K562 (cell line): ENCODE results near the gene PACRG. TPM values are rescaled to one million over a fixed set of nuclear protein-coding genes. Genes with fewer than 3 reads are reported as not detected.
A peak's percentile ranks its signal among the peaks of the same experiment; 100 is the strongest.

ENCODE experiments used
- ATAC-seq: fragments of 200-7000 bp; cut with Tn5 transposase; 3 replicates; pipeline ENCODE4 v1.9.1; 2020; ENCODE audit warnings: moderate library complexity
- BruUV-seq: library from RNA; stranded (reverse); fragments of 400-500 nt; replicated peaks from 2 replicates; lab custom pipeline; 2021; lab: Mats Ljungman, UMichigan
- CTCF ChIA-PET: fragments of 300-600 bp; formaldehyde crosslinking; extraction: SDS; loops from one replicate; lab custom pipeline; 2021; ENCODE audit warnings: low intra/inter-chr PET ratio; lab: Yijun Ruan, JAX
- POLR2A ChIA-PET: fragments of 300-600, 350-650 bp; sonication (Branson Sonifier 250); formaldehyde crosslinking; extraction: SDS; loops from one replicate; lab custom pipeline; 2021; ENCODE audit warnings: antibody characterized with exemption, inconsistent platforms; lab: Yijun Ruan, JAX
- DNase-seq, 4 experiments: peaks; one replicate each; pipeline versions ENCODE4 v3.0.0 to v3.0.0-alpha.2; 2011 to 2018; ENCODE audit warnings: low spot score in 3 of 4, mixed read lengths in 3 of 4; ENCODE audit errors: extremely low read depth in 1 of 4
- FAIRE-seq: peaks from 2 replicates; lab custom pipeline; 2011; peaks lifted over from hg19 to GRCh38; lab: Jason Lieb, UNC
- H2AFZ ChIP-seq: 2 replicates; pipeline ENCODE4 v1.6.0; 2011; ENCODE audit warnings: low read depth, low read length, control low read depth, inconsistent platforms
- H3K27ac ChIP-seq: fragments of 200-600 bp; 3 replicates; pipeline ENCODE4 v1.8.0; 2011; ENCODE audit warnings: low read depth, mild to moderate bottlenecking, control low read depth, inconsistent platforms, low read length, moderate library complexity, mixed read lengths; ENCODE audit errors: extremely low read depth
- H3K27me3 ChIP-seq, 2 experiments: fragments of 300-600 bp in 1 of 2; 2 replicates in 1 of 2; 3 replicates in 1 of 2; pipeline versions ENCODE4 v1.6.0 to v1.8.0; 2011; ENCODE audit warnings: inconsistent platforms in 2 of 2, low read length in 2 of 2, mild to moderate bottlenecking in 1 of 2, mixed read lengths in 1 of 2, moderate library complexity in 1 of 2; ENCODE audit not compliant: control insufficient read depth in 2 of 2, insufficient read depth in 2 of 2
- H3K36me3 ChIP-seq: fragments of 300-600 bp; 3 replicates; pipeline ENCODE4 v1.8.0; 2011; ENCODE audit warnings: mild to moderate bottlenecking, low read length, inconsistent platforms; ENCODE audit not compliant: control insufficient read depth, insufficient read depth
- H3K4me1 ChIP-seq, 2 experiments: fragments of 200-600 bp in 1 of 2; replicated peaks in 1 of 2; 2 replicates in 1 of 2; 3 replicates in 1 of 2; pipeline versions ENCODE4 v1.5.1 to v1.8.0; 2011; ENCODE audit warnings: inconsistent platforms in 2 of 2, low read length in 2 of 2, mild to moderate bottlenecking in 1 of 2, mixed read lengths in 1 of 2, moderate library complexity in 1 of 2; ENCODE audit not compliant: control insufficient read depth in 2 of 2, insufficient read depth in 2 of 2
- H3K4me2 ChIP-seq: 2 replicates; pipeline ENCODE4 v1.6.1; 2011; ENCODE audit warnings: low read length, control low read depth, inconsistent platforms, mixed read lengths; ENCODE audit not compliant: insufficient read depth
- H3K4me3 ChIP-seq: fragments of 200-600 bp; sonication (generic), shearing (Covaris generic); 2 replicates; pipeline ENCODE4 v1.5.1; 2016; ENCODE audit warnings: control low read depth, inconsistent platforms
- H3K79me2 ChIP-seq: fragments of 200-600 bp; 3 replicates; pipeline ENCODE4 v1.8.0; 2011; ENCODE audit warnings: low read length, inconsistent platforms; ENCODE audit not compliant: control insufficient read depth, insufficient read depth
- H3K9ac ChIP-seq, 2 experiments: 2 replicates each; pipeline versions ENCODE4 v1.6.0 to v1.6.1; 2011; ENCODE audit warnings: low read depth in 2 of 2, low read length in 2 of 2, control low read depth in 1 of 2, inconsistent platforms in 1 of 2, mild to moderate bottlenecking in 1 of 2, mixed read lengths in 1 of 2; ENCODE audit not compliant: insufficient read depth in 1 of 2
- H3K9me1 ChIP-seq: one replicate; pipeline ENCODE4 v1.6.0; 2011; ENCODE audit warnings: inconsistent platforms, mild to moderate bottlenecking, low read length, moderate library complexity; ENCODE audit not compliant: control insufficient read depth, insufficient read depth
- H3K9me3 ChIP-seq: replicated peaks from 2 replicates; pipeline ENCODE4 v1.5.1; 2011; ENCODE audit warnings: low read depth, low read length, inconsistent platforms; ENCODE audit not compliant: control insufficient read depth, insufficient read depth
- H4K20me1 ChIP-seq: replicated peaks from 2 replicates; pipeline ENCODE4 v1.6.1; 2011; ENCODE audit warnings: low read length, inconsistent platforms, mixed read lengths; ENCODE audit not compliant: control insufficient read depth, insufficient read depth
- CEBPG ChIP-seq, 3 experiments: fragments of 200-800 bp in 1 of 3; sonication (Bioruptor generic) in 1 of 3; sonication (generic) in 1 of 3; formaldehyde crosslinking in 1 of 3; IDR thresholded peaks in 2 of 3; conservative IDR thresholded peaks in 1 of 3; 2 replicates each; pipeline versions ENCODE4 v1.6.1 to v1.8.0; 2016 to 2022; ENCODE audit warnings: missing compliant biosample characterization in 2 of 3, missing genetic modification characterization in 2 of 3, mild to moderate bottlenecking in 1 of 3, missing genetic modification reagents in 1 of 3
- GABPB2 ChIP-seq: fragments of 250-450 bp; sonication (Bioruptor Pico); conservative IDR thresholded peaks from 2 replicates; pipeline ENCODE4 v1.5.1; 2021; ENCODE audit warnings: mild to moderate bottlenecking
- PHF8 ChIP-seq: fragments of 200-600 bp; sonication (generic); IDR thresholded peaks from 2 replicates; pipeline ENCODE4 v1.6.1; 2012; ENCODE audit warnings: mixed run types, mild to moderate bottlenecking, inconsistent platforms, low read length, moderate library complexity, borderline replicate concordance
- RFX7 ChIP-seq: fragments of 250-450 bp; sonication (Bioruptor Pico); IDR thresholded peaks from 2 replicates; pipeline ENCODE4 v1.5.1; 2021; ENCODE audit warnings: mild to moderate bottlenecking
- SIRT6 ChIP-seq: IDR thresholded peaks from one replicate; pipeline ENCODE4 v1.6.1; 2012; ENCODE audit warnings: low read depth, mild to moderate bottlenecking, control low read depth, inconsistent platforms, low read length, moderate library complexity
- TEAD2 ChIP-seq: fragments of 450-650 bp; IDR thresholded peaks from 2 replicates; pipeline ENCODE4 v1.6.1; 2016; ENCODE audit warnings: missing genetic modification characterization, control low read depth, missing compliant biosample characterization
- WGBS: fragments of 100-300 bp; shearing (Covaris generic); methylation state at CpG from one replicate; pipeline ENCODE4 v1.1.6; 2016; ENCODE audit warnings: low coverage, mixed read lengths; ENCODE audit not compliant: insufficient coverage; ENCODE audit errors: missing lambda C conversion rate; 5-methylcytosine and 5-hydroxymethylcytosine counted together
- in situ Hi-C: fragments of 300-500 bp; cut with MboI; formaldehyde crosslinking; loops from 4 replicates; pipeline ENCODE4 v1.15.0; 2018; ENCODE audit warnings: inconsistent platforms, mixed read lengths
- intact Hi-C: fragments of 100-400 bp; cut with micrococcal nuclease; formaldehyde crosslinking; loops from 2 replicates; pipeline ENCODE4 v1.14.2; 2022
- polyA plus RNA-seq, 8 experiments: library from polyadenylated mRNA; depleted of rRNA in 4 of 8; stranded (reverse) in 5 of 8; unstranded in 3 of 8; fragments of >200 nt; fragmentation: Nextera tagmentation in 2 of 8; fragmentation: Illumina TruSeq in 1 of 8; extraction: Ambion mirVana in 2 of 8; extraction: Trizol in 1 of 8; gene quantifications; 2 replicates each; pipeline versions ENCODE4 v1.2.1 to v1.2.3, GENCODE V29; 2011 to 2014; ENCODE audit warnings: inconsistent platforms in 1 of 8, missing spikeins in 1 of 8
- total RNA-seq, 7 experiments: library from RNA; depleted of rRNA in 6 of 7; stranded (reverse); fragments of >200 nt in 6 of 7; fragmentation: Illumina TruSeq in 2 of 7; extraction: Trizol in 2 of 7; gene quantifications; 2 replicates each; pipeline versions ENCODE4 v1.2.1 to v1.2.3, GENCODE V29; 2011 to 2021; ENCODE audit warnings: low replicate concordance in 1 of 7

The PACRG gene
- total and polyA plus RNA-seq, 9 of the 15 experiments (the other 6 are each of a cell fraction or from before 2014, with no cell fraction given) = 0.04 TPM; not detected in 8

DNA sequence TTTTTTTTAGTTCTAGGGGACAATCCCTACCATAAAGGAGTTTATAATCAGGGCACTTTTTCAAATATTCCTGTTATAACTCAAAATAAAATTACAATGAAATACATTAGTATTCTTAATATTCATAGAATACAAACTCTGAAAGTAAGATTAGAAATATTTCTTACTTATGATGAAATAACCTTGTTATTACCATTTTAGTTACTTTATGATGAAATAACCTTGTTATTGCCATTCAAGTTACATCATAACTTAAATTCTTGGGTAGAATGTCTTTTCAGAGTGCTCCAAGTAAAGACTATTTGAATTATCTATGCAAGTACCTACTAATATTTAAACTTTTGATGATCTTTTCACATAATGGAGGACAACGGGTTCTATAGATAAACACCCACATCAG, 43.2 kb downstream of the PACRG start:
- H3K79me2 ChIP-seq = no peaks in the 10 kb centered on the region
- intact Hi-C loops (no loop called here), in situ Hi-C loops (no loop called here)
- BruUV-seq = no TSS peak
- H3K9ac ChIP-seq = no peak overlapping the region
- H3K4me2 ChIP-seq = no peak overlapping the region
- H3K27ac ChIP-seq = no peak overlapping the region
- TF ChIP-seq CEBPG (CRISPR knock-in tag; IDR thresholded peaks at IDR 0.05) (no peak), CEBPG (tag; conservative IDR thresholded peaks at IDR 0.05 in 1 of 2, IDR thresholded peaks at IDR 0.05 in 1 of 2) (peak in 1 of 2 experiments; percentile 51; a peak in 2 of 4 replicates), PHF8 (no peak), GABPB2 (CRISPR knock-in tag) (no peak)
- ATAC-seq = no peak
- no peak for DNase-seq
- ChIA-PET POLR2A (no interaction called here), CTCF (no interaction called here)
- no peaks in the 10 kb centered on the region; the same call in 1 of the 2 replicates for H3K9me3 ChIP-seq
- H3K36me3 ChIP-seq = no peaks in the 10 kb centered on the region
- H4K20me1 ChIP-seq = no peaks in the 10 kb centered on the region
- no peak overlapping the region for H2AFZ ChIP-seq
- H3K9me1 ChIP-seq = no peaks in the 10 kb centered on the region
- H3K4me1 ChIP-seq = no peaks in the 10 kb centered on the region
- H3K4me3 ChIP-seq = no peak overlapping the region
- no peaks in the 10 kb centered on the region for H3K27me3 ChIP-seq
- 0% methylated on average over 1 of the region's 1 CpG for WGBS
- no peak for FAIRE-seq

DNA sequence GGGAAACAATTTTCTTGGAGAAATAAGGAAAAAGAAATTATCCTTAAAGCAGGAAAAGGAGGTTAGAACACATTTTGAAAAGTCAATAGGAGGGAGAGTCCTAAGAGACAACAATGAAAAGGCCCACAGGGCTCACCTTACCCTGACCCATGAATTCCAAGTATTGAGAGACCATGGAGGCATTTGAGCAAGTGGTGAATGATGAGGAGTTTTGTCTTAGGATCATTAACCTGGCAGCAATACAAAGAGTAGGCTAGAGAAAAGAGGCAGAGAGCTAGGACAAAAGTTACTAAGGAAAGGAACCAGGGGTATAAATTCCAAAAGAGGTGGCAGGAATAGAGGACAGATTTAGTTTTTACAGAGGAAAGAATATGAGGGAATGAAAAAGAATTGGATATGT, 44.7 kb downstream of the PACRG start:
- no peaks in the 10 kb centered on the region for H3K79me2 ChIP-seq
- H3K4me3 ChIP-seq = no peak overlapping the region
- intact Hi-C loops = no loop called here
- H3K9ac ChIP-seq = no peak overlapping the region
- no peak overlapping the region for H2AFZ ChIP-seq
- H3K27me3 ChIP-seq = no peaks in the 10 kb centered on the region
- in situ Hi-C loops = no loop called here
- FAIRE-seq (no peak), DNase-seq (no peak), ATAC-seq (no peak)
- H3K36me3 ChIP-seq = no peaks in the 10 kb centered on the region
- H4K20me1 ChIP-seq = no peaks in the 10 kb centered on the region
- no peaks in the 10 kb centered on the region; the same call in 1 of the 2 replicates for H3K9me3 ChIP-seq
- BruUV-seq = no TSS peak
- H3K27ac ChIP-seq = no peak overlapping the region
- H3K4me2 ChIP-seq = no peak overlapping the region
- no peaks in the 10 kb centered on the region for H3K9me1 ChIP-seq
- CTCF ChIA-PET = no interaction called here
- TF ChIP-seq RFX7 (CRISPR knock-in tag) = no peak
- TF ChIP-seq SIRT6 = no peak
- TF ChIP-seq TEAD2 = no peak
- H3K4me1 ChIP-seq = no peaks in the 10 kb centered on the region
- POLR2A ChIA-PET = no interaction called here
